A549 treated with AZD2906 at 1 μM for 4 hours (cell line): ENCODE measurements around the gene SSB. TPM values are rescaled to one million over a fixed set of nuclear protein-coding genes. Genes with fewer than 3 reads are reported as not detected.

Source experiments
- total RNA-seq: library from RNA; stranded (reverse); fragments of 200-300 nt; extraction: Qiagen RNA extraction; gene quantifications from 5 replicates; pipeline ENCODE4 v1.2.3, GENCODE V29; 2022

SSB gene
- total RNA-seq: 116 to 161 TPM (median 128 TPM) in 5 replicates

DNA sequence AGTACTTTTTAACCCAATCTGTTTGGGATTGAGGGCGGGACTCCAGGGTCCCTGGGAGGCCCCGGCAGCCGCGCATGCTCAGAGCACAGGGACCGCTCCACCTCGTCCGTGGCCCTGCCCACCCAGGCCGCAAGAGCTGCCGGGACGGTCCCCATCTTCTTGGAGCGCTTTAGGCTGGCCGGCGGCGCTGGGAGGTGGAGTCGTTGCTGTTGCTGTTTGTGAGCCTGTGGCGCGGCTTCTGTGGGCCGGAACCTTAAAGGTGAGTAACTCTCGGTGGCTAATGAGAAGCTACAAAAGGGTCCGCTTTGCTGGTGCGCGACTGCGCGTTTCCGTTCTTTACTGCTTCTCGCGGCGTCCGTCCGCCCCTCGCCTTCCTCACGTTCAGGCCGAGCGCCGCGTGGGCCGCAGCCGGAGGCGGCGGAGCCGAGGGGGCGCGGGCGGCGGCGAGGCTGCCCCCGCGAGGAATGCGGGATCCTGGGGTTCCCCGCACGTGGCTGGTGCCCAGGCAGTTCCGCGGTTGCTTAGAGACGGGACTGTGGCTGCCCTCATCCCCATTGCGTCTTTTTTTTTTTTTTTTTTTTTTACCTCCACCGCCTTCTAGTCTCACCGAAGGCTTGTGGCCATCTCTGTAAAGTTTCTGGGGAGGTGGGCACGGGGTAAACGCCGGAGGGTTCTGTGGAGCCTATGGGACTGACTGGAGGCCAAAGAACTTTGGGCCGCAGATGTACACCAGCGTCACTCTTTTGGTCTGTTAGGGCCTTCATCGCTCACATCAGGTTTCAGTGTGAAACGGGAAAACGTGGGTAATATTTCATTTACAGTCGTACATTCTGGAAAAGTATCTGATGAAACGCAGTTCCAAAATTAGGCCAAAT is at the start of gene SSB:
TSS of gene SSB (plus strand) at position 154 of the 875 bp plus-strand sequence. CDS start 2,090 bp downstream, outside the sequence.

DNA sequence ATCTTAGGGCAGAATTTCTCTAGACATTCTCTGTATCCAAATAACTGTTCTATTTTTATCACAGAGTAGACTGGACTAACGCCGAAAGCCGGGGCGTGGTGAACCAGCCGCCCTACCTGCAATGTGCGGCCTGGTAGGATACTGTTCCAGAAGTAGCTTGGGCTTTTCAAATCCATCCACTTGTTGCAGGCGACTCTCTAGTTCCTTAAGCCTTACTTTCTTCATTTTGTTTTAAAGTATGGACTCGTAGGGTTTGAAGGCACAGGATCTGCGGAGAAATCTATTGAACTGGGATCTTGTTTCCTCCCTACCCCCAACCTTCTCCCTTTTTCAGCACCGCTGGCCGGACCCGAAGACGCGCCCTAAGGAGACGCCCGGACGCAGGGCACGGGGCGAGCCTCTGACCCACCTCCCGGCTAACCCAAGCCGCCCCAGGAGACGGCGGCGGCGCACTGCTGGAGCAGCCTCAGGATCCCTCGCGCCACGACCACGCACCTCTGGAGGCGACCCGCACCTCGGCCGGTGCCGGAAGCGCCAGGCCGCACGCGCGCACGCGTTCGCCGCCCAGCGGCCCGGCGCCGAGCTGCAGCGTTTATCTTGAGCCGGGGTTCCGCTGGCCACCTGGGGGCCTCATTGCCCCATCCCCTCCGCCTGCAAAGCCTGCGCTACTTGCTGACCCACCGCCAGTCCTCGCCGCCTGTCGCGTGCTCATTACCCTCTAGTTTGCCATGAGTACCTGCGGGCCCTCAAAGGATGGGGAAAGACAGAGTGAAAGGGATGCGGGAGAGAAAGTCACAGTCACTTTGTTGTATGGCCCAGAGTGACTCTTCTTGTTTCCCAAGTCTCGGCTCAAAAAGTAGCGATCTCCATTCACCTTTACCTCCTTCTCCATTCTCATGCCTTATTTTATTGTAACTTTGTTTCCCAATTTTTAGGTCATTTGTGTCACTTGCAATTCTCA is 26.0 kb downstream of the SSB start, which contains the start of gene METTL5:
TSS of gene METTL5 (minus strand) at position 533 of the 961 bp plus-strand sequence. CDS start at position 225, 308 bp downstream.

DNA sequence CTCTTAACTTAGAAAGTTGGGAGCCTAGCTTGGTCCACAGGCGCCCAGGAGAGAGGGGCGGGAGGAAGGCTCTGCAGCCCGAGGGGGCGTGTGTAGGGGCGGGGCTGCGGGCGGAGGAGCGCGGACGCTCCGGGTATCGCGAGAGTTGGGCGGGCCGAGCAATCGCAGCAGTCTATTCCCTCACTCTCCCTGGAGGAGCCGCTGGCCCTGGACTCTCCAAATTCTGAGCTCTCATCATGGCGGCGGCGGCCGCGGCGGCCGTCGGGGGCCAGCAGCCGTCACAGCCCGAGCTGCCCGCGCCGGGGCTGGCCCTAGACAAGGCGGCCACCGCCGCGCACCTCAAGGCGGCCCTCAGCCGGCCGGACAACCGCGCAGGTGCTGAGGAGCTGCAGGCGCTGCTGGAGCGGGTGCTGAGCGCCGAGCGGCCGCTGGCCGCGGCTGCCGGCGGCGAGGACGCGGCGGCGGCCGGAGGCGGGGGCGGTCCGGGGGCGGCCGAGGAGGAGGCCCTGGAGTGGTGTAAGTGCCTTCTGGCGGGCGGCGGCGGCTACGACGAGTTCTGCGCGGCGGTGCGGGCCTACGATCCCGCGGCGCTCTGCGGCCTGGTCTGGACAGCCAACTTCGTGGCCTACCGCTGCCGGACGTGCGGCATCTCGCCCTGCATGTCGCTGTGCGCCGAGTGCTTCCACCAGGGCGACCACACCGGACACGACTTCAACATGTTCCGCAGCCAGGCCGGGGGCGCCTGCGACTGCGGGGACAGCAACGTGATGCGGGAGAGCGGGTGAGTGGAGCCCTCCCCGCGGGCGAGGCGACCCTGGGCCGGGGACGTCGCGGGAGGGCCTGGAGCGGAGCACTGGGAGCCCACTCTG is 28.8 kb downstream of the SSB start, which contains the start of gene UBR3:
TSS of gene UBR3 (plus strand) at position 183 of the 869 bp plus-strand sequence. CDS start at position 237, 54 bp downstream.

Other genes starting within 250 kb of the SSB start
- 17.7 to 21.9 TPM (median 19.3 TPM) in 5 replicates for gene FASTKD1, start 225.0 kb upstream of the SSB start, total RNA-seq
- gene PPIG, start 214.5 kb upstream of the SSB start, total RNA-seq: 29.7 to 50.7 TPM (median 32.2 TPM) in 5 replicates
- gene CFAP210, start 104.5 kb upstream of the SSB start, total RNA-seq: 0.27 to 0.35 TPM (median 0.31 TPM) in 5 replicates
- 2.4 to 3.2 TPM (median 2.9 TPM) in 5 replicates for gene PHOSPHO2, start 104.4 kb upstream of the SSB start, total RNA-seq
- 5.1 to 7.7 TPM (median 6.6 TPM) in 5 replicates for gene KLHL23, start 65.0 kb upstream of the SSB start, total RNA-seq
- 65.0 to 87.8 TPM (median 66.8 TPM) in 5 replicates for gene METTL5, start 26.0 kb downstream of the SSB start, total RNA-seq
- 7.6 to 10.5 TPM (median 8.7 TPM) in 5 replicates for gene UBR3, start 28.6 kb downstream of the SSB start, total RNA-seq